CD4-positive, alpha-beta T cell (primary cell): ENCODE data around the gene ZFHX2. TPM values are rescaled to one million over a fixed set of nuclear protein-coding genes. Genes with fewer than 3 reads are reported as not detected.

Experiments used
- ATAC-seq: fragments of 200-7000 bp; cut with Tn5 transposase; one replicate; pipeline ENCODE4 v1.10.0; 2022; ENCODE audit warnings: mild to moderate bottlenecking; ENCODE audit not compliant: poor library complexity
- CTCF ChIA-PET: fragments of 350-600 bp; sonication (Branson Sonifier 250); formaldehyde crosslinking; loops from one replicate; lab custom pipeline; 2021; ENCODE audit warnings: antibody characterized with exemption, inconsistent platforms; lab: Charles Lee
- POLR2A ChIA-PET: fragments of 350-600 bp; sonication (Branson Sonifier 250); formaldehyde crosslinking; loops from one replicate; lab custom pipeline; 2021; ENCODE audit warnings: antibody characterized with exemption, inconsistent platforms; lab: Charles Lee
- DNase-seq, 14 experiments: peaks; one replicate each; pipeline ENCODE4 v3.0.0-alpha.2; 2013 to 2020; ENCODE audit warnings: mixed read lengths in 2 of 14
- H3K27ac ChIP-seq, 2 donors: one replicate each; pipeline versions ENCODE4 v1.5.1 to v1.7.0; 2013; ENCODE audit warnings: low read length in 2 of 2, low read depth in 1 of 2, mild to moderate bottlenecking in 1 of 2
- H3K27me3 ChIP-seq, 2 experiments: 1 replicate in 1 of 2; 2 replicates in 1 of 2; pipeline versions ENCODE4 v1.6.1 to v1.7.0; 2013; ENCODE audit warnings: low read length in 2 of 2, control low read depth in 1 of 2, mild to moderate bottlenecking in 1 of 2, moderate library complexity in 1 of 2; ENCODE audit not compliant: insufficient read depth in 2 of 2, control insufficient read depth in 1 of 2
- H3K36me3 ChIP-seq: one replicate; pipeline ENCODE4 v1.6.1; 2013; ENCODE audit warnings: low read length, control low read depth; ENCODE audit not compliant: insufficient read depth
- H3K4me1 ChIP-seq: one replicate; pipeline ENCODE4 v1.6.1; 2013; ENCODE audit warnings: low read length, control low read depth; ENCODE audit not compliant: insufficient read depth
- H3K4me3 ChIP-seq: one replicate; pipeline ENCODE4 v1.5.1; 2013; ENCODE audit warnings: mild to moderate bottlenecking, low read length, moderate library complexity
- H3K9me3 ChIP-seq, 2 experiments: 1 replicate in 1 of 2; 2 replicates in 1 of 2; pipeline versions ENCODE4 v1.6.1 to v1.7.0; 2013; ENCODE audit warnings: low read length in 2 of 2, mild to moderate bottlenecking in 2 of 2, control low read depth in 1 of 2, moderate library complexity in 1 of 2; ENCODE audit not compliant: control insufficient read depth in 1 of 2, insufficient read depth in 1 of 2
- H3K27ac Mint-ChIP-seq: one replicate; pipeline ENCODE4 v1.8.0; 2020; ENCODE audit warnings: mixed read lengths
- H3K27me3 Mint-ChIP-seq: one replicate; pipeline ENCODE4 v1.8.0; 2021; ENCODE audit warnings: mixed read lengths
- H3K36me3 Mint-ChIP-seq: one replicate; pipeline ENCODE4 v1.8.0; 2021; ENCODE audit warnings: low read depth, mixed read lengths
- H3K4me1 Mint-ChIP-seq: one replicate; pipeline ENCODE4 v1.8.0; 2021; ENCODE audit warnings: low read depth, mixed read lengths
- H3K4me3 Mint-ChIP-seq: one replicate; pipeline ENCODE4 v1.8.0; 2020; ENCODE audit warnings: mild to moderate bottlenecking, mixed read lengths
- H3K9me3 Mint-ChIP-seq: one replicate; pipeline ENCODE4 v1.8.0; 2020; ENCODE audit warnings: mixed read lengths
- CTCF ChIP-seq: fragments of 200-600 bp; IDR thresholded peaks from one replicate; pipeline ENCODE4 v1.8.0; 2022; ENCODE audit warnings: antibody characterized with exemption, mild to moderate bottlenecking
- intact Hi-C, 2 experiments: fragments of 100-400 bp; cut with DNase I in 1 of 2; cut with micrococcal nuclease in 1 of 2; formaldehyde crosslinking; loops; one replicate each; pipeline versions ENCODE4 v1.15.1 to v1.9.0; 2023 to 2025; cut with DNase I, micrococcal nuclease
- total RNA-seq, 174 experiments: library from RNA in 2 of 174; stranded (reverse) in 2 of 174; gene quantifications; one replicate each; pipeline ENCODE4 v1.2.3 and lab custom pipeline; 2021 to 2026

Gene ZFHX2
- total RNA-seq, 2 experiments from 2014 or later = 0.19 to 0.22 TPM

GRCh38 chr14:23542261-23542660 is 9.3 kb downstream of the ZFHX2 start:
- peaks cover 4% of the 10 kb centered on the region for H3K4me1 ChIP-seq
- DNase-seq (no peak), ATAC-seq (no peak)
- no peak overlapping the region for H3K4me3 Mint-ChIP-seq
- TF ChIP-seq CTCF = no peak
- CTCF ChIA-PET = interaction anchor here (0.7 to 1.4 kb wide), 2 partner anchors 18 to 64 kb away, joined by 3 to 4 read pairs; no protein-coding TSS in a partner anchor
- no peak overlapping the region for H3K4me3 ChIP-seq
- intact Hi-C loops = loop anchor here in 1 of 2 experiments (5.0 kb wide), 1 partner anchor 215 kb away; no protein-coding TSS in a partner anchor
- no peaks in the 10 kb centered on the region for H3K9me3 ChIP-seq
- H3K27ac Mint-ChIP-seq = no peak overlapping the region
- POLR2A ChIA-PET = no interaction called here
- H3K36me3 Mint-ChIP-seq = no peaks in the 10 kb centered on the region
- no peaks in the 10 kb centered on the region for H3K27me3 ChIP-seq
- H3K9me3 Mint-ChIP-seq = no peaks in the 10 kb centered on the region
- no peaks in the 10 kb centered on the region for H3K36me3 ChIP-seq
- H3K27me3 Mint-ChIP-seq = peaks cover 5% of the 10 kb centered on the region
- no peaks in the 10 kb centered on the region for H3K4me1 Mint-ChIP-seq
- H3K27ac ChIP-seq = no peak overlapping the region

GRCh38 chr14:23540141-23540469 is 11.5 kb downstream of the ZFHX2 start:
- ChIA-PET POLR2A (no interaction called here), CTCF (interaction anchor here (1.7 kb wide), 1 partner anchor 9 kb away, joined by 4 read pairs; no protein-coding TSS in a partner anchor)
- Histone ChIP-seq H3K27ac (no peak overlapping the region), H3K36me3 (no peaks in the 10 kb centered on the region), H3K9me3 (no peaks in the 10 kb centered on the region), H3K27me3 (no peaks in the 10 kb centered on the region), H3K4me3 (no peak overlapping the region), H3K4me1 (peaks cover 4% of the 10 kb centered on the region)
- no peaks in the 10 kb centered on the region for H3K9me3 Mint-ChIP-seq
- ATAC-seq = no peak
- no peak overlapping the region for H3K4me3 Mint-ChIP-seq
- no peak for DNase-seq
- peaks cover 5% of the 10 kb centered on the region for H3K27me3 Mint-ChIP-seq
- intact Hi-C loops = loop anchor here in 1 of 2 experiments (2.0 to 5.0 kb wide), 2 partner anchors 19 to 213 kb away; no protein-coding TSS in a partner anchor
- no peak overlapping the region for H3K27ac Mint-ChIP-seq
- TF ChIP-seq CTCF = no peak
- H3K36me3 Mint-ChIP-seq = no peaks in the 10 kb centered on the region
- no peaks in the 10 kb centered on the region for H3K4me1 Mint-ChIP-seq

- CTCF ChIA-PET = interaction anchor here (1.7 kb wide), 1 partner anchor 10 kb away, joined by 4 read pairs; no protein-coding TSS in a partner anchor
- ATAC-seq = peak; percentile 78
- POLR2A ChIA-PET = no interaction called here
- Mint-ChIP-seq H3K4me3 (no peak overlapping the region), H3K27me3 (peaks cover 5% of the 10 kb centered on the region), H3K36me3 (no peaks in the 10 kb centered on the region), H3K9me3 (no peaks in the 10 kb centered on the region), H3K4me1 (no peaks in the 10 kb centered on the region), H3K27ac (no peak overlapping the region)
- H3K9me3 ChIP-seq = no peaks in the 10 kb centered on the region
- no peaks in the 10 kb centered on the region for H3K36me3 ChIP-seq
- H3K27me3 ChIP-seq = no peaks in the 10 kb centered on the region
- no peak overlapping the region for H3K27ac ChIP-seq
- intact Hi-C loops = loop anchor here (1.0 to 5.0 kb wide), 3 partner anchors 19 to 212 kb away; no protein-coding TSS in a partner anchor
- DNase-seq = peak in 5 of 14 experiments; percentile 10 to 69 (median 55)
- H3K4me1 ChIP-seq = peaks cover 4% of the 10 kb centered on the region
- H3K4me3 ChIP-seq = no peak overlapping the region
- TF ChIP-seq CTCF = peak; percentile 78
Observed at GRCh38 chr14:23539248-23540140, 12.1 kb downstream of the ZFHX2 start.
